T-helper 2 cell treated with Interferon-gamma antibody and Interleukin-4, amounts not matched to agents 5 μg/mL and 100 μg/mL, for 36 hours (primary cell): ENCODE results near the gene RFX8.
"Not testable (repeated sequence)": the region's sequence is repeated elsewhere in the genome, so short reads cannot be mapped to it uniquely, and the experiment has no call there.

ENCODE experiments used
- DNase-seq: peaks from one replicate; pipeline ENCODE4 v3.0.0; 2021; ENCODE audit warnings: low spot score
- H3K27ac Mint-ChIP-seq: one replicate; pipeline ENCODE4 v1.8.0; 2021; ENCODE audit warnings: mild to moderate bottlenecking, mixed read lengths
- H3K27me3 Mint-ChIP-seq: one replicate; pipeline ENCODE4 v1.8.0; 2021; ENCODE audit warnings: low read depth, mixed read lengths
- H3K36me3 Mint-ChIP-seq: one replicate; pipeline ENCODE4 v1.8.0; 2021; ENCODE audit warnings: low read depth, mixed read lengths
- H3K4me1 Mint-ChIP-seq: one replicate; pipeline ENCODE4 v1.8.0; 2021; ENCODE audit warnings: low read depth, mixed read lengths
- H3K4me3 Mint-ChIP-seq: one replicate; pipeline ENCODE4 v1.8.0; 2022; ENCODE audit warnings: mild to moderate bottlenecking, moderate library complexity, mixed read lengths
- H3K9me3 Mint-ChIP-seq: one replicate; pipeline ENCODE4 v1.8.0; 2021; ENCODE audit warnings: mixed read lengths

RFX8 gene

GRCh38 chr2:101442042-101442666, 32.8 kb downstream of the RFX8 start:
- Mint-ChIP-seq H3K27ac (no peak overlapping the region), H3K4me1 (peaks cover 15% of the 10 kb centered on the region), H3K4me3 (no peak overlapping the region), H3K9me3 (peaks cover 8% of the 10 kb centered on the region), H3K27me3 (peaks cover 2% of the 10 kb centered on the region), H3K36me3 (peaks cover 28% of the 10 kb centered on the region)
- DNase-seq, result no peak

- Mint-ChIP-seq H3K27ac (no peak overlapping the region), H3K9me3 (peaks cover 8% of the 10 kb centered on the region), H3K27me3 (peaks cover 2% of the 10 kb centered on the region), H3K36me3 (peaks cover 23% of the 10 kb centered on the region), H3K4me1 (peaks cover 11% of the 10 kb centered on the region), H3K4me3 (no peak overlapping the region)
- DNase-seq, result no peak
Observed at GRCh38 chr2:101440127-101440738, 34.7 kb downstream of the RFX8 start.

GRCh38 chr2:101439716-101440115, 35.2 kb downstream of the RFX8 start:
- peaks cover 4% of the 10 kb centered on the region for H3K9me3 Mint-ChIP-seq
- H3K4me1 Mint-ChIP-seq, result peaks cover 11% of the 10 kb centered on the region
- peaks cover 20% of the 10 kb centered on the region for H3K36me3 Mint-ChIP-seq
- DNase-seq, result no peak
- peaks cover 2% of the 10 kb centered on the region for H3K27me3 Mint-ChIP-seq
- no peak overlapping the region for H3K27ac Mint-ChIP-seq
- H3K4me3 Mint-ChIP-seq, result no peak overlapping the region

GRCh38 chr2:101438555-101438954, 36.4 kb downstream of the RFX8 start:
- H3K4me1 Mint-ChIP-seq, result peaks cover 18% of the 10 kb centered on the region

GRCh38 chr2:101435001-101435862, 39.7 kb downstream of the RFX8 start:
- Mint-ChIP-seq H3K4me3 (no peak overlapping the region), H3K27ac (no peak overlapping the region), H3K4me1 (peaks cover 14% of the 10 kb centered on the region), H3K36me3 (peaks cover 9% of the 10 kb centered on the region), H3K9me3 (no peaks in the 10 kb centered on the region), H3K27me3 (peaks cover 2% of the 10 kb centered on the region)
- no peak for DNase-seq

More at GRCh38 chr2:101438555-101438954, 36.4 kb downstream of the RFX8 start:
- H3K4me3 Mint-ChIP-seq, DNase-seq, H3K9me3 Mint-ChIP-seq, H3K27me3 Mint-ChIP-seq, H3K27ac Mint-ChIP-seq: not testable (repeated sequence)
- H3K36me3 Mint-ChIP-seq, result peaks cover 16% of the 10 kb centered on the region

GRCh38 chr2:101433465-101433864, 41.4 kb downstream of the RFX8 start:
- H3K9me3 Mint-ChIP-seq, result no peaks in the 10 kb centered on the region
- peaks cover 10% of the 10 kb centered on the region for H3K36me3 Mint-ChIP-seq
- H3K27ac Mint-ChIP-seq, result no peak overlapping the region
- no peak for DNase-seq
- H3K27me3 Mint-ChIP-seq, result peaks cover 2% of the 10 kb centered on the region
- peaks cover 14% of the 10 kb centered on the region for H3K4me1 Mint-ChIP-seq
- no peak overlapping the region for H3K4me3 Mint-ChIP-seq

- H3K36me3 Mint-ChIP-seq, result peaks cover 10% of the 10 kb centered on the region
- H3K4me1 Mint-ChIP-seq, result peaks cover 14% of the 10 kb centered on the region
- no peak overlapping the region for H3K27ac Mint-ChIP-seq
- peak; percentile 19 for DNase-seq
- no peaks in the 10 kb centered on the region for H3K9me3 Mint-ChIP-seq
- H3K4me3 Mint-ChIP-seq, result no peak overlapping the region
- H3K27me3 Mint-ChIP-seq, result peaks cover 2% of the 10 kb centered on the region
Observed at GRCh38 chr2:101432411-101433181, 42.3 kb downstream of the RFX8 start.

GRCh38 chr2:101431486-101431885, 43.4 kb downstream of the RFX8 start:
- no peak overlapping the region for H3K4me3 Mint-ChIP-seq
- peaks cover 10% of the 10 kb centered on the region for H3K36me3 Mint-ChIP-seq
- DNase-seq, result no peak
- H3K27me3 Mint-ChIP-seq, result no peaks in the 10 kb centered on the region
- peaks cover 14% of the 10 kb centered on the region for H3K4me1 Mint-ChIP-seq
- no peak overlapping the region for H3K27ac Mint-ChIP-seq
- no peaks in the 10 kb centered on the region for H3K9me3 Mint-ChIP-seq

- H3K36me3 Mint-ChIP-seq, result peaks cover 10% of the 10 kb centered on the region
- H3K4me1 Mint-ChIP-seq, result peaks cover 14% of the 10 kb centered on the region
- no peak overlapping the region for H3K27ac Mint-ChIP-seq
- no peak for DNase-seq
- H3K9me3 Mint-ChIP-seq, result no peaks in the 10 kb centered on the region
- H3K27me3 Mint-ChIP-seq, result no peaks in the 10 kb centered on the region
- no peak overlapping the region for H3K4me3 Mint-ChIP-seq
Observed at GRCh38 chr2:101430156-101430555, 44.8 kb downstream of the RFX8 start.

GRCh38 chr2:101429453-101429852, 45.5 kb downstream of the RFX8 start:
- H3K27me3 Mint-ChIP-seq, result no peaks in the 10 kb centered on the region
- no peak for DNase-seq
- no peak overlapping the region for H3K4me3 Mint-ChIP-seq
- H3K27ac Mint-ChIP-seq, result no peak overlapping the region
- peaks cover 13% of the 10 kb centered on the region for H3K4me1 Mint-ChIP-seq
- H3K9me3 Mint-ChIP-seq, result no peaks in the 10 kb centered on the region
- H3K36me3 Mint-ChIP-seq, result peaks cover 10% of the 10 kb centered on the region

GRCh38 chr2:101428422-101429176, 46.3 kb downstream of the RFX8 start:
- no peak overlapping the region for H3K27ac Mint-ChIP-seq
- no peaks in the 10 kb centered on the region for H3K9me3 Mint-ChIP-seq
- no peaks in the 10 kb centered on the region for H3K27me3 Mint-ChIP-seq
- peaks cover 8% of the 10 kb centered on the region for H3K36me3 Mint-ChIP-seq
- H3K4me1 Mint-ChIP-seq, result peaks cover 7% of the 10 kb centered on the region
- no peak overlapping the region for H3K4me3 Mint-ChIP-seq
- no peak for DNase-seq

- peaks cover 4% of the 10 kb centered on the region for H3K4me1 Mint-ChIP-seq
- H3K27ac Mint-ChIP-seq, result no peak overlapping the region
- DNase-seq, result no peak
- H3K4me3 Mint-ChIP-seq, result no peak overlapping the region
- peaks cover 8% of the 10 kb centered on the region for H3K36me3 Mint-ChIP-seq
- no peaks in the 10 kb centered on the region for H3K9me3 Mint-ChIP-seq
- H3K27me3 Mint-ChIP-seq, result no peaks in the 10 kb centered on the region
Observed at GRCh38 chr2:101427743-101428142, 47.2 kb downstream of the RFX8 start.

- H3K27ac Mint-ChIP-seq, result no peak overlapping the region
- no peak overlapping the region for H3K4me3 Mint-ChIP-seq
- H3K9me3 Mint-ChIP-seq, result no peaks in the 10 kb centered on the region
- H3K36me3 Mint-ChIP-seq, result peaks cover 8% of the 10 kb centered on the region
- H3K27me3 Mint-ChIP-seq, result no peaks in the 10 kb centered on the region
- no peak for DNase-seq
- H3K4me1 Mint-ChIP-seq, result peaks cover 2% of the 10 kb centered on the region
Observed at GRCh38 chr2:101427240-101427639, 47.7 kb downstream of the RFX8 start.
